ES-I3 (cell line): ENCODE measurements around the gene LTBR.
"Not testable (repeated sequence)": the region's sequence is repeated elsewhere in the genome, so short reads cannot be mapped to it uniquely, and the experiment has no call there.

Experiments used
- H3K36me3 ChIP-seq: 2 replicates; pipeline ENCODE4 v1.6.1; 2013; ENCODE audit warnings: mild to moderate bottlenecking, low read length, control low read depth, moderate library complexity; ENCODE audit not compliant: insufficient read depth
- H3K4me1 ChIP-seq: 2 replicates; pipeline ENCODE4 v1.6.1; 2013; ENCODE audit warnings: mild to moderate bottlenecking, control low read depth, low read length; ENCODE audit not compliant: insufficient read depth
- H3K9ac ChIP-seq: 2 replicates; pipeline ENCODE4 v1.6.1; 2013; ENCODE audit warnings: low read depth, mild to moderate bottlenecking, low read length, moderate library complexity
- H3K9me3 ChIP-seq: 2 replicates; pipeline ENCODE4 v1.6.1; 2013; ENCODE audit warnings: mild to moderate bottlenecking, low read length, moderate library complexity; ENCODE audit not compliant: control insufficient read depth, insufficient read depth

LTBR gene

GRCh38 chr12:6399884-6400644 is 16.1 kb downstream of the LTBR start:
- H3K36me3 ChIP-seq: no peaks in the 10 kb centered on the region
- no peaks in the 10 kb centered on the region for H3K9me3 ChIP-seq
- H3K4me1 ChIP-seq: peaks cover 8% of the 10 kb centered on the region
- H3K9ac ChIP-seq: no peak overlapping the region

- H3K4me1 ChIP-seq: no peaks in the 10 kb centered on the region
- H3K9ac ChIP-seq: no peak overlapping the region
- no peaks in the 10 kb centered on the region for H3K36me3 ChIP-seq
- H3K9me3 ChIP-seq: peaks cover 5% of the 10 kb centered on the region; the same call in 1 of the 2 replicates
Observed at GRCh38 chr12:6404390-6404789, 20.4 kb downstream of the LTBR start.

GRCh38 chr12:6405963-6406362 is 22.0 kb downstream of the LTBR start:
- peaks cover 5% of the 10 kb centered on the region; the same call in 1 of the 2 replicates for H3K9me3 ChIP-seq
- no peaks in the 10 kb centered on the region for H3K36me3 ChIP-seq
- no peaks in the 10 kb centered on the region for H3K4me1 ChIP-seq
- H3K9ac ChIP-seq: no peak overlapping the region

- Histone ChIP-seq H3K9ac (no peak overlapping the region), H3K4me1 (no peaks in the 10 kb centered on the region), H3K9me3 (peaks cover 5% of the 10 kb centered on the region; the same call in 1 of the 2 replicates), H3K36me3 (no peaks in the 10 kb centered on the region)
Observed at GRCh38 chr12:6407236-6407954, 23.4 kb downstream of the LTBR start.

GRCh38 chr12:6416596-6416995 is 32.6 kb downstream of the LTBR start:
- Histone ChIP-seq H3K4me1 (no peaks in the 10 kb centered on the region), H3K36me3 (no peaks in the 10 kb centered on the region), H3K9ac (no peak overlapping the region), H3K9me3 (no peaks in the 10 kb centered on the region)

GRCh38 chr12:6418796-6419195 is 34.8 kb downstream of the LTBR start:
- H3K9me3 ChIP-seq: no peaks in the 10 kb centered on the region
- no peaks in the 10 kb centered on the region for H3K36me3 ChIP-seq
- peaks cover 2% of the 10 kb centered on the region; the same call in 1 of the 2 replicates for H3K4me1 ChIP-seq
- H3K9ac ChIP-seq: no peak overlapping the region

GRCh38 chr12:6420364-6420763 is 36.4 kb downstream of the LTBR start:
- H3K9ac ChIP-seq: no peak overlapping the region
- H3K9me3 ChIP-seq: no peaks in the 10 kb centered on the region
- peaks cover 6% of the 10 kb centered on the region; the same call in 1 of the 2 replicates for H3K4me1 ChIP-seq
- no peaks in the 10 kb centered on the region for H3K36me3 ChIP-seq

- H3K36me3 ChIP-seq: no peaks in the 10 kb centered on the region
- H3K4me1 ChIP-seq: peaks cover 6% of the 10 kb centered on the region; the same call in 1 of the 2 replicates
- no peak overlapping the region for H3K9ac ChIP-seq
- H3K9me3 ChIP-seq: no peaks in the 10 kb centered on the region
Observed at GRCh38 chr12:6423267-6424007, 39.5 kb downstream of the LTBR start.

- H3K4me1 ChIP-seq: peaks cover 6% of the 10 kb centered on the region; the same call in 1 of the 2 replicates
- no peaks in the 10 kb centered on the region for H3K9me3 ChIP-seq
- H3K36me3 ChIP-seq: no peaks in the 10 kb centered on the region
- H3K9ac ChIP-seq: no peak overlapping the region
Observed at GRCh38 chr12:6424008-6424347, 40.0 kb downstream of the LTBR start.

- Histone ChIP-seq H3K4me1 (peaks cover 6% of the 10 kb centered on the region; the same call in 1 of the 2 replicates), H3K9me3 (no peaks in the 10 kb centered on the region), H3K9ac (no peak overlapping the region), H3K36me3 (no peaks in the 10 kb centered on the region)
Observed at GRCh38 chr12:6424866-6425265, 40.9 kb downstream of the LTBR start.

- H3K4me1 ChIP-seq: peaks cover 7% of the 10 kb centered on the region
- H3K9me3 ChIP-seq: no peaks in the 10 kb centered on the region
- H3K9ac ChIP-seq: no peak overlapping the region
- H3K36me3 ChIP-seq: no peaks in the 10 kb centered on the region
Observed at GRCh38 chr12:6425590-6426531, 41.9 kb downstream of the LTBR start.

GRCh38 chr12:6426882-6427671 is 43.1 kb downstream of the LTBR start:
- H3K9ac ChIP-seq: no peak overlapping the region
- no peaks in the 10 kb centered on the region for H3K9me3 ChIP-seq
- H3K4me1 ChIP-seq: peaks cover 11% of the 10 kb centered on the region
- no peaks in the 10 kb centered on the region for H3K36me3 ChIP-seq

- peaks cover 11% of the 10 kb centered on the region for H3K4me1 ChIP-seq
- H3K9me3 ChIP-seq, H3K36me3 ChIP-seq, H3K9ac ChIP-seq: not testable (repeated sequence)
Observed at GRCh38 chr12:6427796-6428195, 43.8 kb downstream of the LTBR start.
